Type B pancreatic cell (in vitro differentiated cells): Measurements from ENCODE around the gene ABCF3. TPM values are rescaled to one million over a fixed set of nuclear protein-coding genes. Genes with fewer than 3 reads are reported as not detected.

Experiments used
- DNase-seq: peaks from one replicate; pipeline ENCODE4 v3.0.0; 2021; ENCODE audit warnings: mixed read lengths; ENCODE audit not compliant: unreplicated experiment; ENCODE audit errors: extremely low spot score
- H3K27ac Mint-ChIP-seq: 2 replicates; pipeline ENCODE4 v1.8.0; 2021; ENCODE audit warnings: mild to moderate bottlenecking, mixed read lengths
- H3K27me3 Mint-ChIP-seq: 2 replicates; pipeline ENCODE4 v1.8.0; 2021; ENCODE audit warnings: mixed read lengths
- H3K36me3 Mint-ChIP-seq: 2 replicates; pipeline ENCODE4 v1.8.0; 2021; ENCODE audit warnings: mixed read lengths
- H3K4me1 Mint-ChIP-seq: one replicate; pipeline ENCODE4 v1.8.0; 2021; ENCODE audit warnings: mixed read lengths; ENCODE audit not compliant: unreplicated experiment
- H3K4me3 Mint-ChIP-seq: 2 replicates; pipeline ENCODE4 v1.8.0; 2021; ENCODE audit warnings: mild to moderate bottlenecking, mixed read lengths
- H3K9me3 Mint-ChIP-seq: 2 replicates; pipeline ENCODE4 v1.8.0; 2021; ENCODE audit warnings: mixed read lengths
- microRNA-seq: library from miRNA; unstranded; fragments of <30 nt; microRNA quantifications from one replicate; pipeline ENCODE4, GENCODE V29; 2020
- total RNA-seq: library from RNA; stranded (reverse); gene quantifications from 2 replicates; pipeline ENCODE4 v1.2.1, GENCODE V29; 2021; ENCODE audit warnings: low replicate concordance
- TF ChIP-seq, protein P1 (sequence below): fragments of 200-600 bp; sonication (generic); conservative IDR thresholded peaks from 2 replicates; pipeline ENCODE4 v1.5.0; 2021; ENCODE audit warnings: antibody characterized with exemption, mild to moderate bottlenecking

ABCF3 gene
- total RNA-seq, 1 donor from 2014 or later: 72.3 TPM

DNA sequence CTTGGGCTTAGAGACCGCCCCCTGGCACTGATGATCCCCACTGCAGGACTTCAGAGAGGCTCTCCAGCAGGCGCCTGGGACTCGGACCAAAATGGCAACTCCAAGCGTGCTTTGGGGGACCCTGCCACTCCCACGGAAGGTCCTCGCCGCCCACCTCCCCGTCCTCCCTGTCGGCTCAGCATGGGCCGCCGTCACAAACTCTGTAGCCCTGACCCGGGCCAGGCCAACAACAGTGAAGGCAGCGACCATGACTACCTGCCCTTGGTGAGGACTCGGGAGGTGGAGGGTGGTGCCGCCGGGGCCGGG lies 55.1 kb downstream of the ABCF3 start:
- Mint-ChIP-seq H3K27ac (no peak overlapping the region), H3K36me3 (peaks cover 8% of the 10 kb centered on the region), H3K4me3 (no peak overlapping the region), H3K4me1 (no peaks in the 10 kb centered on the region), H3K27me3 (peaks cover 9% of the 10 kb centered on the region), H3K9me3 (no peaks in the 10 kb centered on the region)
- DNase-seq: no peak
- TF ChIP-seq, protein P1, sequence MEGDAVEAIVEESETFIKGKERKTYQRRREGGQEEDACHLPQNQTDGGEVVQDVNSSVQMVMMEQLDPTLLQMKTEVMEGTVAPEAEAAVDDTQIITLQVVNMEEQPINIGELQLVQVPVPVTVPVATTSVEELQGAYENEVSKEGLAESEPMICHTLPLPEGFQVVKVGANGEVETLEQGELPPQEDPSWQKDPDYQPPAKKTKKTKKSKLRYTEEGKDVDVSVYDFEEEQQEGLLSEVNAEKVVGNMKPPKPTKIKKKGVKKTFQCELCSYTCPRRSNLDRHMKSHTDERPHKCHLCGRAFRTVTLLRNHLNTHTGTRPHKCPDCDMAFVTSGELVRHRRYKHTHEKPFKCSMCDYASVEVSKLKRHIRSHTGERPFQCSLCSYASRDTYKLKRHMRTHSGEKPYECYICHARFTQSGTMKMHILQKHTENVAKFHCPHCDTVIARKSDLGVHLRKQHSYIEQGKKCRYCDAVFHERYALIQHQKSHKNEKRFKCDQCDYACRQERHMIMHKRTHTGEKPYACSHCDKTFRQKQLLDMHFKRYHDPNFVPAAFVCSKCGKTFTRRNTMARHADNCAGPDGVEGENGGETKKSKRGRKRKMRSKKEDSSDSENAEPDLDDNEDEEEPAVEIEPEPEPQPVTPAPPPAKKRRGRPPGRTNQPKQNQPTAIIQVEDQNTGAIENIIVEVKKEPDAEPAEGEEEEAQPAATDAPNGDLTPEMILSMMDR: no peak

DNA sequence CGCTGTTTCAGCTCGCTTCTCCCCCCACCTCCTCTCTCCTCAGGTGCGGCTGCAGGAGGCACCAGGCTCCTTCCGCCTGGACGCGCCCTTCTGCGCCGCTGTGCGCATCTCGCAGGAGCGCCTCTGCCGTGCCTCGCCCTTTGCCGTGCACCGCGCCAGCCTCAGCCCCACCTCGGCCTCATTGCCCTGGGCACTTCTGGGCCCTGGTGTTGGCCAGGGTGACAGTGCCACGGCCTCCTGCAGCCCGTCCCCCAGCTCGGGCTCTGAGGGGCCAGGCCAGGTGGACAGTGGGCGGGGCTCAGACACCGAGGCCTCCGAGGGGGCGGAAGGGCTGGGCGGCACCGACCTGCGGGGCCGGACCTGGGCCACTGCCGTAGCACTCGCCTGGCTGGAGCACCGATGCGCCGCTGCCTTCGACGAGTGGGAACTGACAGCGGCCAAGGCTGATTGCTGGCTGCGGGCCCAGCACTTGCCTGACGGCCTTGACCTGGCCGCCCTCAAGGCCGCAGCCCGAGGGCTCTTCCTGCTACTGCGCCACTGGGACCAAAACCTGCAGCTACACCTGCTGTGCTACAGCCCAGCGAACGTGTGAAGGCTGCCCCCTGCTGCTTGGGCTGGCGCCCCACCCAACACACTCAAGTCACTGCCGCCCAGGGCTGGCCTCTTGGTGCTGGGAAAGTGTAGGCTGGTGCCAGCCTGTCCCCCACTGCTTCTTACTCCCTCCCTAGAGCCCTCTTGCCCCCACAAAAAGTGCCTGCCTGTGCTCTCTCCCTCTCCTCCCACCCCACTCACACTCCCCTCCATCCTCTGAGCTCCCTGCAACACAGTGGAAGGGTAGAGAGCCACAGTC lies 55.7 kb downstream of the ABCF3 start:
- Mint-ChIP-seq H3K4me1 (no peaks in the 10 kb centered on the region), H3K36me3 (peaks cover 8% of the 10 kb centered on the region), H3K27me3 (peaks cover 9% of the 10 kb centered on the region), H3K9me3 (no peaks in the 10 kb centered on the region), H3K27ac (no peak overlapping the region), H3K4me3 (no peak overlapping the region)
- no peak for DNase-seq
- TF ChIP-seq, protein P1: no peak

DNA sequence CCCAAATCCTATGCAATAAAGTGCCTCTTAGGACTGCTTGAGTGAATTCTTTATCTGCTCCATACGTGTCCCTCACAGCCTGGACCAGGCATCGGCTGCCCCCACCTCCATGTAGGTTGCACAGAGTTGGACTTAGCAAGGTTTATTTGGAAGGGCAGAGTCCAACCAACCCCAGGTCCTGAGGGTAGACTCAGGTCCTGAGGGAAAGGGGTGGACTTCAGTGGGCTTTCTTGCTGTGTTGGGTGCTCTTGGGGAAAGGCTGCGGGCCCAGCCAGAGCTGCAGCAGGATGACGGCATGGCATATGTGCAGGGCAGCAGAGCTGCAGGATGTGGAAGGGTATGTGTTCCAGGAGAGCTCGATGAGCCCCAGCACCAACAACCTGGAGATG lies 56.3 kb downstream of the ABCF3 start:
- Mint-ChIP-seq H3K4me3 (no peak overlapping the region), H3K4me1 (no peaks in the 10 kb centered on the region), H3K36me3 (peaks cover 8% of the 10 kb centered on the region), H3K9me3 (no peaks in the 10 kb centered on the region), H3K27ac (no peak overlapping the region), H3K27me3 (peaks cover 3% of the 10 kb centered on the region)
- DNase-seq: no peak
- TF ChIP-seq, protein P1: no peak

Small RNA genes within 50 kb of the gene (microRNA-seq; reads per million reads assigned to microRNA genes)
- 259 reads per million, percentile 71 among the genes with 10 or more reads in this experiment for gene MIR1224

Other genes starting within 250 kb of the ABCF3 start
- gene ABCC5, start 168.3 kb upstream of the ABCF3 start, total RNA-seq: 39.3 and 61.2 TPM in 2 replicates
- not detected in 2 replicates for gene HTR3D, start 154.5 kb upstream of the ABCF3 start, total RNA-seq
- not detected in 2 replicates for gene HTR3C, start 133.2 kb upstream of the ABCF3 start, total RNA-seq
- not detected in 2 replicates for gene HTR3E, start 89.1 kb upstream of the ABCF3 start, total RNA-seq
- 43.9 and 48.5 TPM in 2 replicates for gene EIF2B5, start 50.8 kb upstream of the ABCF3 start, total RNA-seq
- gene DVL3, start 30.8 kb upstream of the ABCF3 start, total RNA-seq: 70.8 and 84.8 TPM in 2 replicates
- 249 and 298 TPM in 2 replicates for gene AP2M1, start 11.3 kb upstream of the ABCF3 start, total RNA-seq
- 23.7 and 38.7 TPM in 2 replicates for gene VWA5B2, start 43.4 kb downstream of the ABCF3 start, total RNA-seq
- 55.7 and 55.8 TPM in 2 replicates for gene ALG3, start 62.8 kb downstream of the ABCF3 start, total RNA-seq
- gene EEF1AKMT4, start 63.5 kb downstream of the ABCF3 start, total RNA-seq: 6.4 and 10.2 TPM in 2 replicates
- 1.9 TPM in 2 replicates for gene CAMK2N2, start 75.4 kb downstream of the ABCF3 start, total RNA-seq
- gene ECE2, start 89.8 kb downstream of the ABCF3 start, total RNA-seq: not detected in 2 replicates
- gene PSMD2, start 113.0 kb downstream of the ABCF3 start, total RNA-seq: 226 and 255 TPM in 2 replicates
- 371 and 432 TPM in 2 replicates for gene EIF4G1, start 128.4 kb downstream of the ABCF3 start, total RNA-seq
- gene FAM131A, start 151.4 kb downstream of the ABCF3 start, total RNA-seq: 13.2 and 18.3 TPM in 2 replicates
- gene CLCN2, start 175.4 kb downstream of the ABCF3 start, total RNA-seq: 10.8 and 24.9 TPM in 2 replicates
- 87.8 and 90.5 TPM in 2 replicates for gene POLR2H, start 175.5 kb downstream of the ABCF3 start, total RNA-seq
- 0.41 and 0.52 TPM in 2 replicates for gene THPO, start 192.0 kb downstream of the ABCF3 start, total RNA-seq
- 6.4 and 35.5 TPM in 2 replicates for gene CHRD, start 193.9 kb downstream of the ABCF3 start, total RNA-seq